PC-3 (cell line): ENCODE results near the gene PPP1R36. TPM values are rescaled to one million over a fixed set of nuclear protein-coding genes. Genes with fewer than 3 reads are reported as not detected.

Source experiments
- ATAC-seq: fragments of 200-7000 bp; cut with Tn5 transposase; 2 replicates; pipeline ENCODE4 v1.9.1; 2020; ENCODE audit warnings: mild to moderate bottlenecking, moderate library complexity
- BruUV-seq: library from RNA; stranded (reverse); fragments of 400-500 nt; replicated peaks from 2 replicates; lab custom pipeline; 2021; lab: Mats Ljungman, UMichigan
- CTCF ChIA-PET: fragments of 300-600 bp; sonication (Branson Sonifier 250); formaldehyde crosslinking; loops from one replicate; lab custom pipeline; 2022; ENCODE audit warnings: antibody characterized with exemption; lab: Charles Lee
- POLR2A ChIA-PET: fragments of 300-600 bp; sonication (Branson Sonifier 250); formaldehyde crosslinking; loops from one replicate; lab custom pipeline; 2022; ENCODE audit warnings: antibody characterized with exemption; ENCODE audit not compliant: unreplicated experiment; lab: Charles Lee
- DNase-seq: peaks from one replicate; pipeline ENCODE4 v3.0.0-alpha.2; 2015
- H2AFZ ChIP-seq: fragments of 300-600 bp; sonication (generic); 2 replicates; pipeline ENCODE4 v1.6.0; 2016; ENCODE audit warnings: antibody characterized with exemption, low read length
- H3F3A ChIP-seq: fragments of 300-600 bp; sonication (generic); one replicate; pipeline ENCODE4 v1.6.0; 2017; ENCODE audit warnings: antibody characterized with exemption, low read length, control low read depth, mild to moderate bottlenecking; ENCODE audit not compliant: unreplicated experiment
- H3K27ac ChIP-seq: fragments of 300-600 bp; sonication (generic); 2 replicates; pipeline ENCODE4 v1.5.1; 2016; ENCODE audit warnings: mild to moderate bottlenecking, low read length
- H3K27me3 ChIP-seq: fragments of 300-600 bp; sonication (generic); 2 replicates; pipeline ENCODE4 v1.6.1; 2016; ENCODE audit warnings: low read length, mixed read lengths
- H3K36me3 ChIP-seq: fragments of 300-600 bp; sonication (generic); 2 replicates; pipeline ENCODE4 v1.6.1; 2016; ENCODE audit warnings: low read depth, mixed run types, low read length, mixed read lengths
- H3K4me1 ChIP-seq: fragments of 300-600 bp; sonication (generic); 2 replicates; pipeline ENCODE4 v1.5.1; 2016; ENCODE audit warnings: low read length; ENCODE audit not compliant: insufficient read depth
- H3K4me2 ChIP-seq: fragments of 300-600 bp; sonication (generic); 2 replicates; pipeline ENCODE4 v1.6.0; 2016; ENCODE audit warnings: low read length
- H3K4me3 ChIP-seq: fragments of 300-600 bp; sonication (generic); 2 replicates; pipeline ENCODE4 v1.5.1; 2016; ENCODE audit warnings: mild to moderate bottlenecking, low read length, mixed read lengths
- H3K79me2 ChIP-seq: fragments of 300-600 bp; sonication (generic); 2 replicates; pipeline ENCODE4 v1.6.1; 2017; ENCODE audit warnings: low read length, mixed read lengths
- H3K9ac ChIP-seq: fragments of 300-600 bp; sonication (generic); 2 replicates; pipeline ENCODE4 v1.6.0; 2016; ENCODE audit warnings: mild to moderate bottlenecking, low read length
- H3K9me2 ChIP-seq: fragments of 300-600 bp; sonication (generic); replicated peaks from 2 replicates; pipeline ENCODE4 v1.6.1; 2016; ENCODE audit warnings: mixed run types, low read length, mixed read lengths
- H3K9me3 ChIP-seq: fragments of 300-600 bp; sonication (generic); 2 replicates; pipeline ENCODE4 v1.6.1; 2016; ENCODE audit warnings: low read length, mixed read lengths
- H4K20me1 ChIP-seq: fragments of 300-600 bp; sonication (generic); 2 replicates; pipeline ENCODE4 v1.6.1; 2016; ENCODE audit warnings: low read length, mixed read lengths
- EZH2 ChIP-seq: fragments of 300-600 bp; sonication (generic); IDR thresholded peaks from one replicate; pipeline ENCODE4 v1.6.1; 2017; ENCODE audit warnings: antibody characterized with exemption, mild to moderate bottlenecking, low read length; ENCODE audit not compliant: unreplicated experiment
- EZH2phosphoT487 ChIP-seq: fragments of 300-600 bp; sonication (generic); IDR thresholded peaks from 2 replicates; pipeline ENCODE4 v1.6.1; 2018; ENCODE audit warnings: mild to moderate bottlenecking, antibody characterized with exemption, low read length, borderline replicate concordance
- intact Hi-C: fragments of 100-400 bp; cut with micrococcal nuclease; formaldehyde crosslinking; loops from 2 replicates; pipeline ENCODE4 v1.9.0; 2023
- total RNA-seq: library from RNA; depleted of rRNA; stranded (reverse); fragments of >200 nt; gene quantifications from 2 replicates; pipeline ENCODE4 v1.2.3, GENCODE V29; 2014; rRNA removed
- TF ChIP-seq, protein P1 (sequence below): fragments of 300-600 bp; sonication (generic); conservative IDR thresholded peaks from 2 replicates; pipeline ENCODE4 v1.5.1; 2017; ENCODE audit warnings: antibody characterized with exemption, low read depth, mild to moderate bottlenecking, low read length

PPP1R36 gene
- total RNA-seq, 1 experiment from 2014 or later: 0.26 TPM

DNA sequence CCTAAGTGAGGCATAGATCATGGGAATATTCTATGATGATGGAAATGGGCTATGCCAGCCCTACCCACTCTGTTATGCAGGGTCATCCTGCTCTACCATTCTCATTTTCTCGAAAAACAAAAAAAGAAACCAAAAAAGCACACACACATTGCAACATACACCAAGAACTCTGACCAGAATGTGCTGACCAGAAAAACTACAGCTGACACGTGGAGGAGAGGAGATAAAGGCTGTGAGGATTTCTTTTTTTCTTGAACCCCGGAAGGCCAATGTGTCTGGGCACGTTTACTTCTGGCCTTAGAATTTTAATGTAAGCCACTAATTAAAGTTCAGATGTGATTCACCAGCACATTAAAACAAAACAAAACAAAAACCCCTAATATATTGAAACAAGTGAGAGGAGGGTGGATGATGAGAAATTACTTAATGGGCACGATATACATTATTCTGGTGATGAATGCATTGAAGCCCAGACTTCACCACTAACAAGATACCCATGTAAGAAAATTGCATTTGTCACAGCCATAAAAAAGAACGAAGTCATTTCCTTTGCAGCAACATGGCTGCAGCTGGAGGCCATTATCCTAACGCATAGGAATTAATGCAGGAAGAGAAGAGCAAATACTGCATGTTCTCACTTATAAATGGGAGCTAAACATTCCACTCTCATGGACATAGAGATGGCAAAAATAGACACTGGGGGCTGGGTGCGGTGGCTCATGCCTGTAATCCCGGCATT, 88.1 kb downstream of the PPP1R36 start:
- no peak overlapping the region for H2AFZ ChIP-seq
- no peaks in the 10 kb centered on the region for H3K9me2 ChIP-seq
- no peak overlapping the region for H3K27ac ChIP-seq
- no peak overlapping the region for H3K4me2 ChIP-seq
- no TSS peak for BruUV-seq
- TF ChIP-seq EZH2 (no peak), EZH2phosphoT487 (no peak)
- TF ChIP-seq, protein P1, sequence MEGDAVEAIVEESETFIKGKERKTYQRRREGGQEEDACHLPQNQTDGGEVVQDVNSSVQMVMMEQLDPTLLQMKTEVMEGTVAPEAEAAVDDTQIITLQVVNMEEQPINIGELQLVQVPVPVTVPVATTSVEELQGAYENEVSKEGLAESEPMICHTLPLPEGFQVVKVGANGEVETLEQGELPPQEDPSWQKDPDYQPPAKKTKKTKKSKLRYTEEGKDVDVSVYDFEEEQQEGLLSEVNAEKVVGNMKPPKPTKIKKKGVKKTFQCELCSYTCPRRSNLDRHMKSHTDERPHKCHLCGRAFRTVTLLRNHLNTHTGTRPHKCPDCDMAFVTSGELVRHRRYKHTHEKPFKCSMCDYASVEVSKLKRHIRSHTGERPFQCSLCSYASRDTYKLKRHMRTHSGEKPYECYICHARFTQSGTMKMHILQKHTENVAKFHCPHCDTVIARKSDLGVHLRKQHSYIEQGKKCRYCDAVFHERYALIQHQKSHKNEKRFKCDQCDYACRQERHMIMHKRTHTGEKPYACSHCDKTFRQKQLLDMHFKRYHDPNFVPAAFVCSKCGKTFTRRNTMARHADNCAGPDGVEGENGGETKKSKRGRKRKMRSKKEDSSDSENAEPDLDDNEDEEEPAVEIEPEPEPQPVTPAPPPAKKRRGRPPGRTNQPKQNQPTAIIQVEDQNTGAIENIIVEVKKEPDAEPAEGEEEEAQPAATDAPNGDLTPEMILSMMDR: no peak
- peaks cover 11% of the 10 kb centered on the region; the same call in 1 of the 2 replicates for H3K4me1 ChIP-seq
- DNase-seq: no peak
- no peaks in the 10 kb centered on the region for H3K79me2 ChIP-seq
- no peaks in the 10 kb centered on the region for H3K36me3 ChIP-seq
- ChIA-PET CTCF (interaction anchor here (0.6 to 2.0 kb wide), 3 partner anchors 17 to 294 kb away, joined by 3 to 19 read pairs (median 6); partner anchors contain the start of gene HSPA2), POLR2A (no interaction called here)
- H3K9ac ChIP-seq: no peak overlapping the region
- H3F3A ChIP-seq: no peaks in the 10 kb centered on the region
- no peak overlapping the region for H3K4me3 ChIP-seq
- no peaks in the 10 kb centered on the region for H3K27me3 ChIP-seq
- H3K9me3 ChIP-seq: no peaks in the 10 kb centered on the region
- ATAC-seq: no peak
- intact Hi-C loops: loop anchor here (2.0 to 10.0 kb wide), 2 partner anchors 127 to 213 kb away; no protein-coding TSS in a partner anchor
- H4K20me1 ChIP-seq: no peaks in the 10 kb centered on the region

- Histone ChIP-seq H3K9me3 (no peaks in the 10 kb centered on the region), H3K4me2 (no peak overlapping the region), H3K9ac (no peak overlapping the region), H4K20me1 (no peaks in the 10 kb centered on the region), H3K36me3 (no peaks in the 10 kb centered on the region), H3K4me3 (no peak overlapping the region), H3K27ac (no peak overlapping the region), H2AFZ (no peak overlapping the region), H3K4me1 (peaks cover 11% of the 10 kb centered on the region; the same call in 1 of the 2 replicates), H3K79me2 (no peaks in the 10 kb centered on the region), H3K9me2 (no peaks in the 10 kb centered on the region), H3F3A (no peaks in the 10 kb centered on the region), H3K27me3 (no peaks in the 10 kb centered on the region)
- ChIA-PET CTCF (no interaction called here), POLR2A (no interaction called here)
- no peak for ATAC-seq
- no peak for TF ChIP-seq EZH2
- TF ChIP-seq, protein P1: no peak
- TF ChIP-seq EZH2phosphoT487: no peak
- no peak for DNase-seq
- no TSS peak for BruUV-seq
- intact Hi-C loops: loop anchor here (10.0 kb wide), 1 partner anchor 214 kb away; no protein-coding TSS in a partner anchor
These were observed 88.9 kb downstream of the PPP1R36 start for GRCh38 chr14:64638625-64639024.

Other genes starting within 250 kb of the PPP1R36 start
- 89.3 and 103 TPM in 2 replicates for gene MTHFD1, start 161.6 kb upstream of the PPP1R36 start, total RNA-seq
- 0.58 and 0.86 TPM in 2 replicates for gene AKAP5, start 84.5 kb upstream of the PPP1R36 start, total RNA-seq
- 4.0 and 10.7 TPM in 2 replicates for gene ZBTB25, start 46.1 kb upstream of the PPP1R36 start, total RNA-seq
- gene ZBTB1, start 45.2 kb upstream of the PPP1R36 start, total RNA-seq: 23.6 and 26.0 TPM in 2 replicates
- 15.7 and 16.5 TPM in 2 replicates for gene HSPA2, start 9.2 kb upstream of the PPP1R36 start, total RNA-seq
- gene PLEKHG3, start 154.5 kb downstream of the PPP1R36 start, total RNA-seq: 49.6 and 64.0 TPM in 2 replicates